GM10248 (cell line): Measurements from ENCODE around the gene GMDS.

ENCODE experiments used
- CTCF ChIA-PET: fragments of 300-600 bp; sonication (Branson Sonifier 250); formaldehyde crosslinking; extraction: SDS; loops from one replicate; lab custom pipeline; 2021; ENCODE audit warnings: antibody characterized with exemption; lab: Yijun Ruan, JAX
- POLR2A ChIA-PET: fragments of 350-650 bp; sonication (Branson Sonifier 250); formaldehyde crosslinking; extraction: SDS; loops from one replicate; lab custom pipeline; 2020; ENCODE audit warnings: antibody characterized with exemption; lab: Yijun Ruan, JAX
- DNase-seq: peaks from one replicate; pipeline ENCODE4 v3.0.0; 2012; ENCODE audit errors: extremely low spot score
- TF ChIP-seq, protein P1 (sequence below): IDR thresholded peaks from 2 replicates; pipeline ENCODE4 v1.5.1; 2012; ENCODE audit warnings: mild to moderate bottlenecking, low read depth; ENCODE audit errors: extremely low read depth, missing control alignments, control extremely low read depth

GMDS gene

DNA sequence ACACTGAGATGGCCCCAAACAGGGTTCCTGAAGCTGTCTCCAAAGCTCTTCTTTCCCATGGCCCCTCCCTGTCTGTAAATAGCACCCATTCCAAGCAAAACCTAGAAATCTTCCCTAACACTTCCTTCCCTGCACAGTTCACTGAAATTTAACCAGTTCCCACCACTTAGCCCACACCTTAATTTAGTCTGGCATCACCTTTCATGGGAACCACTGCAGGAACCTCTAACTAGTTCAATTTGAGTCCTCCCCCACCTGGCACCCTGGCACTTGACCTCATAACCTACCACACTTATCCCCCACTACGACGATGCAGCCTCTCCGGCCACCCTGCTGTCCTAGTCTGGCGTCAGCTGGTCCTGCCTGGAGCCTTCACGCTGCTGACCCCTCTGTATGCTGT is 278.7 kb downstream of the GMDS start:
- CTCF ChIA-PET, result interaction anchor here (0.8 to 1.1 kb wide), 2 partner anchors 17 to 138 kb away, joined by 3 read pairs; no protein-coding TSS in a partner anchor
- TF ChIP-seq, protein P1, sequence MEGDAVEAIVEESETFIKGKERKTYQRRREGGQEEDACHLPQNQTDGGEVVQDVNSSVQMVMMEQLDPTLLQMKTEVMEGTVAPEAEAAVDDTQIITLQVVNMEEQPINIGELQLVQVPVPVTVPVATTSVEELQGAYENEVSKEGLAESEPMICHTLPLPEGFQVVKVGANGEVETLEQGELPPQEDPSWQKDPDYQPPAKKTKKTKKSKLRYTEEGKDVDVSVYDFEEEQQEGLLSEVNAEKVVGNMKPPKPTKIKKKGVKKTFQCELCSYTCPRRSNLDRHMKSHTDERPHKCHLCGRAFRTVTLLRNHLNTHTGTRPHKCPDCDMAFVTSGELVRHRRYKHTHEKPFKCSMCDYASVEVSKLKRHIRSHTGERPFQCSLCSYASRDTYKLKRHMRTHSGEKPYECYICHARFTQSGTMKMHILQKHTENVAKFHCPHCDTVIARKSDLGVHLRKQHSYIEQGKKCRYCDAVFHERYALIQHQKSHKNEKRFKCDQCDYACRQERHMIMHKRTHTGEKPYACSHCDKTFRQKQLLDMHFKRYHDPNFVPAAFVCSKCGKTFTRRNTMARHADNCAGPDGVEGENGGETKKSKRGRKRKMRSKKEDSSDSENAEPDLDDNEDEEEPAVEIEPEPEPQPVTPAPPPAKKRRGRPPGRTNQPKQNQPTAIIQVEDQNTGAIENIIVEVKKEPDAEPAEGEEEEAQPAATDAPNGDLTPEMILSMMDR, result no peak
- POLR2A ChIA-PET, result no interaction called here
- DNase-seq, result no peak

DNA sequence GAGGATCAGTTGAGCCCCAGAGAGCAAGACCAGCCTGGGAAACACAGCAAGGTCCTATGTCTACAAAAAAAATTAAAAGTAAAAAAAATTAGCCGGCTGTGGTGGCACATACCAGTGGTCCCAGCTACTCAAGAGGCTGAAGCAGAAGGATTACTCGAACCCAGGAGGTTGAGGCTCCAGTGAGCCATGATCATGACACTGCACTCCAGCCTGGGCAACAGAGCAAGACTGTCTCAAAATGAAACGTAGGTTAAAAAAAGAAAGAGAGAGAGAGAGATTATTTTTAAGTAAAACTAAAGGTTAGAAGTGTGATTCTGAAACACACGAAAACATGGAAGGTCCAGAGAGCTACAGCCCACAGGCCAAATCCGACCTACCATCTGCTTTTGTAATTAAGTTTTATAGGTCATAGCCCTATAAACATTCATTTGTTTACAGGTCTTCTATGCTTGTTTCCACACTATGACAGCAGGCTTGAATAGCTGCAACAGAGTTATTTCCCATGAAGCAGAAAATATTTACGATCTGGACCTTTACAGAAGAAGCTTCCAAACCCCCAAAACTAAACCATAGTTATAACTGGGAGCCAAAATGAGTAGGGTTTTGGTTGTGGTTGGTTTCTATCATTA is 279.7 kb downstream of the GMDS start:
- TF ChIP-seq, protein P1, result no peak
- ChIA-PET POLR2A (no interaction called here), CTCF (no interaction called here)
- no peak for DNase-seq

DNA sequence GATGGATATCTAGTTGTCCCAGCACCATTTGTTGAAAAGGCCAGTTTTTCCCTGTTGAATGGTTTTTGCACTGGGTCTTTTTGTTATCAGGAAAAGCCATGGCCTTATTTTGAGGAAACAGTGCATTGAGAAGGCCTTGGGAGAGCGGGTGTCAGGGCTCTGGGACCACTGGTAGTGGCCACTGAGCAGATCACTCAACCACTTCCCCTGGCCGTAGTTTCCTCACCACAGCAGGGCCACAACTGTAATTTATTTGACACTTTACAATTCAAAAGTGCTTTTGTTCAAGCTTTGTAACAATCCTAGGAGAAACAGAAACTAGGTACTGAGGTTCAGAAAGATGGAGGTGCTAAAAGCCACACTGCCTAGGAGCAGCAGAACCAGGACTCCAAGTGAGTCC is 281.8 kb downstream of the GMDS start:
- TF ChIP-seq, protein P1, result no peak
- POLR2A ChIA-PET, result no interaction called here
- CTCF ChIA-PET, result no interaction called here
- no peak for DNase-seq

DNA sequence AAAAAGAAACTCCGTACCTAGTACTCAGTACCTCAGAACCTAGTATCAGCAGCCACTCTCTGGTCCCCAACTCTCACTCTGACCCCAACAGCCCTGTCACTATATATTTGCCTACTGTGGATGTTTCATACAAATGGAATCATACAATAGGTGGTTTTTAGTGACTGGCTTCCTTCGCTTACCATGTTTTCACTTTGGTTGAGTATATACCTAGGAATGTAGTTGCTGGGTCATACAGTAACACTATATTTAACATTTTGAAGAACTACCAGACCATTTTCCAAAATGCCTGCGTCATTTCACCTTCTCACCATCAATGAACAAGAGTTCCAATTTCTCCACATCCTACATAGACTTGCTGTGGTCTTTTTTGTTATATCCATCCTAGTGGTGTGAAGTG is 283.2 kb downstream of the GMDS start:
- ChIA-PET CTCF (no interaction called here), POLR2A (no interaction called here)
- DNase-seq, result no peak
- TF ChIP-seq, protein P1, result no peak

DNA sequence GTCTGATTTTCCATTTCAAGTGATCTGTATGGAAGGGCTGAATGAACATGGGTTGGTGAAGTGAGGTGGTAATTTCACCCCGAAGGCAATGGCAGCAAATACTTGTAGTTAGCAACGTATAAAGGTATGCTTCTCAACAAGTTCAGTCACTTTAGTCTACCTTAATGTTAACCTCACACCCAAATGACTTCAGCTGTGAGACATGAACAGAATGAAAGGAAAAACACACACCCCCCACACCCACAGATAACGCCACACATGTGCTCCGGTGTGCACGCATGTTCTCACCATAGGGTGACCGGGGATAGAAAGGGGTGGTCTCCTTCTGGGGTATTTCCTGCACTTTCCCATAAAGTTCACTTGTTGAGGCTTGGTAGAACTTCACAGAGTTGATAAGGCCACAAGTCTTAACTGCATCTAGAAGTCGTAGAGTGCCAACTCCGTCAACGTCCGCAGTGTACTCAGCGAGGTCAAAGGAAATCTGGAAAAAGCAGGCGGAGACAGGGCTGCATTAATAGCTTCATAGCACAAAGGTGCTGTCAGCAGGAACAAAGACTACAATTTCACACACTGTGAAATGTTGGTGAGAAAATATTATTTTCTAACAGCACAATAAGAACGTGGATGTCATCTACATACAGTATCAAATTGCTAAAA is 284.8 kb downstream of the GMDS start:
- POLR2A ChIA-PET, result no interaction called here
- CTCF ChIA-PET, result no interaction called here
- DNase-seq, result no peak
- TF ChIP-seq, protein P1, result no peak

DNA sequence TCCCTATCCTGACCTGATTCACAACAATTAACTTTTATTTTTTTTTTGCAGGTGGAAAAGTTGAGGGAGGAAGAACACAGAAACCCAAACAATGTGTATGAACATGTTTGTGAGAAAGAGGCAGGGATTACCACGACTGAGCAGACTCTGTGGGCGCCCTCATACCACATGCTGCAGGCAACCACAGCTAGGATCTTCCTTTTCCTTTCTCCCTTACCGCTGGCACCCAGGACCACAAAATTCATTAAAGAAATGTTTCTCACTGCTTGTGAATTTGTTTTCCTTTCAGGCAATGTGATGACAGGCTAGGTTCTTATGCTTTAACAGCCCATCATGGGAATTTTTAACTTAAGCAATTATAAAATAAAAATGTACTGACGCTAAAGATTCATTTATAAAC is 287.1 kb downstream of the GMDS start:
- ChIA-PET POLR2A (no interaction called here), CTCF (no interaction called here)
- TF ChIP-seq, protein P1, result no peak
- no peak for DNase-seq
